GM21515 (cell line): ENCODE measurements around the gene SCN11A.
A peak's percentile ranks its signal among the peaks of the same experiment; 100 is the strongest.

Source experiments
- ATAC-seq: cut with Tn5 transposase; IDR thresholded peaks from one replicate; pipeline ENCODE4 v1.9.1; 2021; ENCODE audit not compliant: unreplicated experiment

Gene SCN11A

GRCh38 chr3:39051649-39052561, at the start of gene SCN11A, which contains the start of gene WDR48:
Gene SCN11A (minus strand): TSS chr3:39051944. CDS start chr3:38950362, 101,582 bp downstream.
Gene WDR48 (plus strand): TSS chr3:39052016. CDS start chr3:39052026, 10 bp downstream.
- peak; percentile 98 for ATAC-seq

- peak; percentile 59 for ATAC-seq
Measured at GRCh38 chr3:39101022-39101689, 49.4 kb upstream of the SCN11A start.

- ATAC-seq = no peak
Measured at GRCh38 chr3:39100500-39100886, 48.7 kb upstream of the SCN11A start.

GRCh38 chr3:39099738-39100499, 48.2 kb upstream of the SCN11A start:
- no peak for ATAC-seq

- no peak for ATAC-seq
Measured at GRCh38 chr3:39099242-39099641, 47.5 kb upstream of the SCN11A start.

- ATAC-seq = no peak
Measured at GRCh38 chr3:39098473-39099000, 46.8 kb upstream of the SCN11A start.

- no peak for ATAC-seq
Measured at GRCh38 chr3:39097716-39098472, 46.1 kb upstream of the SCN11A start.

GRCh38 chr3:39096775-39097174, 45.0 kb upstream of the SCN11A start:
- no peak for ATAC-seq

- no peak for ATAC-seq
Measured at GRCh38 chr3:39095778-39096177, 44.0 kb upstream of the SCN11A start.

- ATAC-seq = no peak
Measured at GRCh38 chr3:39094851-39095677, 43.3 kb upstream of the SCN11A start.

GRCh38 chr3:39090922-39091321, 39.2 kb upstream of the SCN11A start:
- ATAC-seq = no peak

- no peak for ATAC-seq
Measured at GRCh38 chr3:39088889-39089288, 37.1 kb upstream of the SCN11A start.

- no peak for ATAC-seq
Measured at GRCh38 chr3:39088456-39088855, 36.7 kb upstream of the SCN11A start.

- no peak for ATAC-seq
Measured at GRCh38 chr3:39086144-39086543, 34.4 kb upstream of the SCN11A start.

- no peak for ATAC-seq
Measured at GRCh38 chr3:39082666-39083313, 31.0 kb upstream of the SCN11A start.

- no peak for ATAC-seq
Measured at GRCh38 chr3:39080026-39080425, 28.3 kb upstream of the SCN11A start.

- no peak for ATAC-seq
Measured at GRCh38 chr3:39079530-39079929, 27.8 kb upstream of the SCN11A start.

GRCh38 chr3:39075910-39076309, 24.2 kb upstream of the SCN11A start:
- ATAC-seq = no peak

GRCh38 chr3:39068556-39068955, 16.8 kb upstream of the SCN11A start:
- ATAC-seq = no peak
